HCT116 (cell line): Measurements from ENCODE around the gene PDK2. TPM values are rescaled to one million over a fixed set of nuclear protein-coding genes. Genes with fewer than 3 reads are reported as not detected.

Experiments used
- ATAC-seq: fragments of 200-7000 bp; cut with Tn5 transposase; 2 replicates; pipeline ENCODE4 v1.9.1; 2020; ENCODE audit warnings: mild to moderate bottlenecking, moderate library complexity
- BruUV-seq: library from RNA; stranded (reverse); fragments of 400-500 nt; replicated peaks from 2 replicates; lab custom pipeline; 2021; lab: Mats Ljungman, UMichigan
- CTCF ChIA-PET: fragments of 300-600 bp; sonication (Branson Sonifier 250); formaldehyde crosslinking; loops from one replicate; lab custom pipeline; 2021; ENCODE audit warnings: antibody characterized with exemption; lab: Charles Lee
- POLR2A ChIA-PET: fragments of 300-600, 350-600 bp; sonication (Branson Sonifier 250); formaldehyde crosslinking; loops from one replicate; lab custom pipeline; 2021; ENCODE audit warnings: antibody characterized with exemption; lab: Charles Lee
- RAD21 ChIA-PET, 2 experiments: fragments of 300-600 bp; sonication (Branson Sonifier 250); formaldehyde crosslinking; loops; one replicate each; lab custom pipeline; 2023; ENCODE audit warnings: low total read pairs in 2 of 2; ENCODE audit not compliant: uncharacterized antibody in 2 of 2, unreplicated experiment in 2 of 2, low non-redundant PET in 1 of 2; lab: Charles Lee
- DNase-seq: peaks from one replicate; pipeline ENCODE4 v3.0.0-alpha.2; 2010; ENCODE audit warnings: low read depth, low spot score
- H2AFZ ChIP-seq: fragments of 200-600 bp; shearing (Covaris generic), sonication (generic); 2 replicates; pipeline ENCODE4 v1.6.1; 2017; ENCODE audit warnings: low read depth, mixed run types, mixed read lengths, antibody characterized with exemption, low read length; ENCODE audit not compliant: poor library complexity, severe bottlenecking
- H3K27ac ChIP-seq: 2 replicates; pipeline ENCODE4 v1.5.1; 2012; ENCODE audit warnings: low read depth, low read length
- H3K27me3 ChIP-seq: fragments of 200-600 bp; sonication (generic); 2 replicates; pipeline ENCODE4 v1.6.1; 2016; ENCODE audit warnings: mixed run types, low read length, mixed read lengths; ENCODE audit not compliant: insufficient read depth
- H3K36me3 ChIP-seq, 2 experiments: fragments of 200-500 bp in 1 of 2; fragments of 200-600 bp in 1 of 2; sonication (Bioruptor generic) in 1 of 2; sonication (generic) in 1 of 2; 2 replicates each; pipeline versions ENCODE4 v1.5.1 to v1.6.1; 2014 to 2016; ENCODE audit warnings: low read length in 2 of 2, inconsistent platforms in 1 of 2, mixed read lengths in 1 of 2, mixed run types in 1 of 2; ENCODE audit not compliant: insufficient read depth in 2 of 2, control insufficient read depth in 1 of 2
- H3K4me1 ChIP-seq, 2 experiments: fragments of 200-600 bp in 1 of 2; sonication (generic) in 1 of 2; 2 replicates each; pipeline versions ENCODE4 v1.5.1 to v1.6.1; 2012 to 2017; ENCODE audit warnings: low read length in 2 of 2, inconsistent platforms in 1 of 2, mild to moderate bottlenecking in 1 of 2, mixed read lengths in 1 of 2, mixed run types in 1 of 2, moderate library complexity in 1 of 2; ENCODE audit not compliant: insufficient read depth in 2 of 2, control insufficient read depth in 1 of 2
- H3K4me2 ChIP-seq: fragments of 200-600 bp; sonication (generic); 2 replicates; pipeline ENCODE4 v1.6.1; 2017; ENCODE audit warnings: mixed run types, low read length, mixed read lengths
- H3K4me3 ChIP-seq, 2 experiments: fragments of 200-600 bp in 1 of 2; sonication (generic) in 1 of 2; replicated peaks in 1 of 2; 2 replicates each; pipeline ENCODE4 v1.5.1; 2011 to 2016; ENCODE audit warnings: low read length in 2 of 2, control low read depth in 1 of 2, low read depth in 1 of 2, mild to moderate bottlenecking in 1 of 2, mixed read lengths in 1 of 2, mixed run types in 1 of 2
- H3K79me2 ChIP-seq: fragments of 200-600 bp; sonication (generic); 2 replicates; pipeline ENCODE4 v1.6.1; 2017; ENCODE audit warnings: mild to moderate bottlenecking, mixed run types, low read length, moderate library complexity, mixed read lengths; ENCODE audit not compliant: insufficient read depth
- H3K9ac ChIP-seq: fragments of 200-600 bp; sonication (generic); 2 replicates; pipeline ENCODE4 v1.6.1; 2016; ENCODE audit warnings: low read length, mixed read lengths
- H3K9me2 ChIP-seq: fragments of 200-600 bp; sonication (generic), shearing (Covaris generic); 2 replicates; pipeline ENCODE4 v1.6.1; 2017; ENCODE audit warnings: mixed run types, mild to moderate bottlenecking, moderate library complexity; ENCODE audit not compliant: insufficient read depth
- H3K9me3 ChIP-seq, 2 experiments: fragments of 200-500 bp in 1 of 2; fragments of 200-600 bp in 1 of 2; sonication (Bioruptor generic) in 1 of 2; sonication (generic) in 1 of 2; 2 replicates each; pipeline ENCODE4 v1.6.1; 2014 to 2017; ENCODE audit warnings: low read length in 2 of 2, mixed read lengths in 2 of 2, inconsistent platforms in 1 of 2, low read depth in 1 of 2, mild to moderate bottlenecking in 1 of 2, mixed run types in 1 of 2, moderate library complexity in 1 of 2; ENCODE audit not compliant: control insufficient read depth in 1 of 2, insufficient read depth in 1 of 2
- H4K20me1 ChIP-seq: fragments of 200-600 bp; sonication (generic), shearing (Covaris generic); 2 replicates; pipeline ENCODE4 v1.6.1; 2017; ENCODE audit warnings: mixed run types, mild to moderate bottlenecking, moderate library complexity; ENCODE audit not compliant: insufficient read depth
- CEBPB ChIP-seq: IDR thresholded peaks from 2 replicates; pipeline ENCODE4 v1.6.1; 2012; ENCODE audit warnings: low read depth
- ELF1 ChIP-seq: IDR thresholded peaks from 2 replicates; pipeline ENCODE4 v1.6.1; 2012; ENCODE audit warnings: low read depth, borderline replicate concordance
- MAX ChIP-seq: IDR thresholded peaks from 2 replicates; pipeline ENCODE4 v1.6.1; 2012
- POLR2A ChIP-seq: IDR thresholded peaks from 2 replicates; pipeline ENCODE4 v1.7.0; 2011; ENCODE audit warnings: borderline replicate concordance; ENCODE audit not compliant: insufficient read depth, insufficient read length; ENCODE audit errors: extremely low read depth
- RAD21 ChIP-seq: IDR thresholded peaks from 2 replicates; pipeline ENCODE4 v1.6.1; 2012; ENCODE audit warnings: low read depth, mild to moderate bottlenecking
- SRF ChIP-seq: IDR thresholded peaks from 2 replicates; pipeline ENCODE4 v1.6.1; 2012; ENCODE audit warnings: low read depth
- intact Hi-C: fragments of 100-400 bp; cut with micrococcal nuclease; formaldehyde crosslinking; loops from 2 replicates; pipeline ENCODE4 v1.10.0; 2022
- total RNA-seq: library from RNA; stranded (reverse); gene quantifications from one replicate; pipeline ENCODE4 v1.2.1, GENCODE V29; 2021; ENCODE audit not compliant: unreplicated experiment

Gene PDK2
- total RNA-seq, 1 experiment from 2014 or later: 39.1 TPM

- ChIA-PET POLR2A (no interaction called here), RAD21 (no interaction called here), CTCF (interaction anchor here (3.3 kb wide), 1 partner anchor 9 kb away, joined by 15 read pairs; no protein-coding TSS in a partner anchor)
- Histone ChIP-seq H3K4me3 (no peak overlapping the region), H3K4me1 (peaks cover 32 to 33% of the 10 kb centered on the region in 2 experiments), H2AFZ (no peak overlapping the region), H3K9ac (peak overlapping the region; percentile 22; the same call in 1 of the 2 replicates), H4K20me1 (no peaks in the 10 kb centered on the region), H3K27ac (peak overlapping the region; percentile 47; the same call in 1 of the 2 replicates), H3K4me2 (peak overlapping the region; percentile 42), H3K9me2 (no peaks in the 10 kb centered on the region), H3K79me2 (no peaks in the 10 kb centered on the region), H3K27me3 (no peaks in the 10 kb centered on the region), H3K9me3 (no peaks in the 10 kb centered on the region), H3K36me3 (peaks cover 0 to 7% of the 10 kb centered on the region in 2 experiments; a peak in 2 of 4 replicates)
- peak; percentile 69 for ATAC-seq
- no TSS peak for BruUV-seq
- TF ChIP-seq SRF: no peak
- no peak for TF ChIP-seq MAX
- no peak for TF ChIP-seq CEBPB
- DNase-seq: no peak
- intact Hi-C loops: no loop called here
Observed at GRCh38 chr17:50102164-50102991, 7.2 kb downstream of the PDK2 start.

GRCh38 chr17:50103252-50103651 lies 8.1 kb downstream of the PDK2 start:
- Histone ChIP-seq H3K36me3 (peaks cover 0 to 4% of the 10 kb centered on the region in 2 experiments; a peak in 1 of 4 replicates), H3K9me2 (no peaks in the 10 kb centered on the region), H3K9me3 (no peaks in the 10 kb centered on the region), H3K27me3 (no peaks in the 10 kb centered on the region), H2AFZ (no peak overlapping the region), H3K4me3 (no peak overlapping the region), H3K9ac (no peak overlapping the region), H3K27ac (no peak overlapping the region), H3K79me2 (no peaks in the 10 kb centered on the region), H3K4me2 (no peak overlapping the region), H4K20me1 (no peaks in the 10 kb centered on the region), H3K4me1 (peaks cover 33 to 40% of the 10 kb centered on the region in 2 experiments)
- ATAC-seq (no peak), DNase-seq (no peak)
- ChIA-PET CTCF (interaction anchor here (3.3 kb wide), 1 partner anchor 10 kb away, joined by 15 read pairs; no protein-coding TSS in a partner anchor), POLR2A (no interaction called here), RAD21 (no interaction called here)
- BruUV-seq: no TSS peak
- TF ChIP-seq RAD21 (no peak), ELF1 (no peak), SRF (no peak), POLR2A (no peak)
- intact Hi-C loops: no loop called here
